Renal cortex interstitium (tissue), 11 donors: ENCODE results near the gene TSKS. TPM values are rescaled to one million over a fixed set of nuclear protein-coding genes. Genes with fewer than 3 reads are reported as not detected.
A peak's percentile ranks its signal among the peaks of the same experiment; 100 is the strongest.
"Not testable (repeated sequence)": the region's sequence is repeated elsewhere in the genome, so short reads cannot be mapped to it uniquely, and the experiment has no call there.

Experiments used
- DNase-seq, 11 donors: peaks; one replicate each; pipeline ENCODE4 v3.0.0-alpha.2; 2013; ENCODE audit warnings: low read depth in 9 of 11, low spot score in 4 of 11; ENCODE audit errors: extremely low read depth in 1 of 11
- polyA plus RNA-seq, 3 donors: library from polyadenylated mRNA; unstranded; fragments of 120-200 nt; gene quantifications; one replicate each; pipeline ENCODE4 v1.2.1, GENCODE V29; 2013; ENCODE audit not compliant: insufficient read length in 3 of 3

The TSKS gene
- polyA plus RNA-seq, 3 donors = 0.10 to 0.18 TPM; not detected in 1

GRCh38 chr19:49739933-49740332 is 23.2 kb downstream of the TSKS start:
- DNase-seq = no peak

- DNase-seq = no peak
Observed at GRCh38 chr19:49739098-49739497, 24.0 kb downstream of the TSKS start.

DNA sequence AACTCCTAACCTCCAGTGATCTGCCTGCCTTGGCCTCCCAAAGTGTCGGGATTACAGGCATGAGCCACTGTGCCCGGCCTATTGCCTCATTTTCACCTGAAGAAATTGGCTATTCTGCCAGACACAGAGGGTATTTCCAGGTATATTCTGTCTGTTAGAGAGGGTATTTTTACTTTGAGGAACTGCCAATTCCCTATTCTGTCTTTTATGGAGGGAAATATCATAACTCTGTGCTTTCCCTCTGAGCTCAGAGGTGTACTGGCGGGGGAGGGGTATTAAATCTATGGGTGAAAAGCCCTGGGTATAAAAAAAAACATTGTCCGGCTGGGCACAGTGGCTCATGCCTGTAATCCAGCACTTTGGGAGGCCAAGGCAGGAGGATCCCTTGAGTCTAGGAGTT is 24.8 kb downstream of the TSKS start:
- DNase-seq = no peak

DNA sequence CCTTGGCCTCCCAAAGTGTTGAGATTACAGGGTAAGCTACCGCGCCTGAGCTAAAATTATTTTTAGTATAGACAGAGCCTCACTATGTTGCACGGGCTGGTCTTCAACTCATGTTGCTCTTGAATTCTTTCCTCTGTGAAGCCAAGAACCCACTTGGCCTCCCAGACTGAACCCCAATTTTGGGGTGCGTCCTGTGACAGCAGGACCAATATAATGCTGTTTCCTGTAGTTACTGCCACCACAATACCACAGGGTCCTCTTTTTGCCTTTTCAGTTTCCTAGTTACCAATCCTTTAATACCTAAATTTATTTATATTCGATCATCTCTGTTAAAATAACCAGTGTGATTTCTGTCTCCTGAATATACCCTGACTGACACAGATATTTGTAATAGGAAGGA is 32.9 kb downstream of the TSKS start:
- no peak for DNase-seq

GRCh38 chr19:49727217-49728030 is 35.7 kb downstream of the TSKS start:
- DNase-seq = peak in 4 of 11 donors; percentile 19 to 33 (median 26)

DNA sequence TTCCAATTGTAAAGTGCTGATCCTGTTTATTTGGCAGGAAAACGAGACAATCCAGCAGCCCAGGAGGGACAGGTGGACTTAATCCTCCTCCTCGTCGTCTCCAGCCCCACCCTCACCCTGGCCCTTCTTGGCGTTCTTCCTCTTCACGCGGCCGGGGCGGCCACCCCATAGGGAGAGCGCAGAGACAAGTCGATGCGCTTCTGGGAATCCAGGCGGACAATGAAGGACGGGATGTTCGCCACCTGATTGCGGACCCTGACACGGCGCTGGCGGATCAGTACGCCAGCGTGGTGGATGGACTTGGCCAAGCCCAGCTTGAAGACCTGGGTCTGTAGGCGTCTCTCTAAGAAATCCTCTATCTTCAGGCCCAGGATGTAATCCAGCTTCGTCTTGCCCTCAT is 43.7 kb downstream of the TSKS start:
- DNase-seq = not testable (repeated sequence)

DNA sequence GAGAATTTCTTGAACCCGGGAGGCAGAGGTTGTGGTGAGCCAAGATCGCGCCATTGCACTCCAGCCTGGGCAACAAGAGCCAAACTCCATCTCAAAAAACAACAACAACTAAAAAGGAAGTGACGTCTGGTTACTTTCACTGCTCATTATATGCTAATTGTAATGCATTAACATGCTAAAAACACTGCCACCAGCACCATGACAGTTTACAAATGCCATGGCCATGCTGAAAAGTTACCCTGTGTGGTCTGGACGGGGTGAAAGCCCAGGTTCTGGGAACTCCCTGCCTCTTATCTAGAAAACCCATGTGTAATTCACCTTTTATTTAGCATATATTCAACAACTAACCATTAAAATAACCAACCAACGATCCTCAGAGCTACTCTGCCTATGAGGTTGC is 44.1 kb downstream of the TSKS start:
- DNase-seq = no peak

DNA sequence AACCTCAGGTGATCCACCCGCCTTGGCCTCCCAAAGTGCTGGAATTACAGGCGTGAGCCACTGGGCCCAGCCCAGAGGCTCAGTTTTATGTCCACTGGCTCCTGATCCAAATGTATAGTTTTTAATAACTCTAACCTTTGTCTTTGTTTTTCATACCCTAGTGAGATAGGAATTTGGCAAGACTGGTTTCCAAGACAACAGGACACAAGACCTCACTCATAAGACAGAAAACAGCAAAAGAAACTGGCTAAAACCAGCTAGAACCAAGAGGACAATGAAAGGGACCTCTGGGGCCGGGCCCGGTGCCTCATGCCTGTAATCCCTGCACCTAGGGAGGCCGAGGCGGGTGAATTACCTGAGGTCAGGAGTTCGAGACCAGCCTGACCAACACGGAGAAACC is 44.6 kb downstream of the TSKS start:
- no peak for DNase-seq

GRCh38 chr19:49716154-49716553 is 47.0 kb downstream of the TSKS start:
- DNase-seq = no peak

GRCh38 chr19:49713236-49713845 is 49.8 kb downstream of the TSKS start:
- DNase-seq = no peak

DNA sequence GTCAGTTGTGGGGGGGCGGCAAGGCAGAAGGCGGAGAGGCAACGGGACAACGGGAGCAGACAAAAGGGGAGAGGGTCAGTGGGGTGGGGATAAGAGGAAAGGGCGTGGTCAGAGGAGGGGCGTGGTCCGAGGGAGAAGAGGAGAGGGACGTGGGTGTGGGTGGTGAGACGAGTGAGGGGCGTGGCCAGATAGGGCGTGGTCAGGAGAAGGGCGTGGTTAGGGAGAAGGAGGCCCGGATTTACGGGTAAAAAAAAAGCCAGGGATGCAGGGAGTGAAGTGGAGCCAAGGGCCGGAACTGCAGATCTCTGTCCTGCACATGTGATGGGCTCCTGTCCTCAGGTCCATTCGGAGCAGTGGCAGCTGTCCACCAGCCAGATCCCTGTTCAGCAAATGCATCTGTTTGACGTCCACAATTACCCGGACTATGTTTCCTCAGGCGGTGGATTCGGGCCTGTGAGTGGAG is 50.7 kb downstream of the TSKS start:
- DNase-seq = no peak

GRCh38 chr19:49710372-49710951 is 52.6 kb downstream of the TSKS start:
- DNase-seq = no peak

DNA sequence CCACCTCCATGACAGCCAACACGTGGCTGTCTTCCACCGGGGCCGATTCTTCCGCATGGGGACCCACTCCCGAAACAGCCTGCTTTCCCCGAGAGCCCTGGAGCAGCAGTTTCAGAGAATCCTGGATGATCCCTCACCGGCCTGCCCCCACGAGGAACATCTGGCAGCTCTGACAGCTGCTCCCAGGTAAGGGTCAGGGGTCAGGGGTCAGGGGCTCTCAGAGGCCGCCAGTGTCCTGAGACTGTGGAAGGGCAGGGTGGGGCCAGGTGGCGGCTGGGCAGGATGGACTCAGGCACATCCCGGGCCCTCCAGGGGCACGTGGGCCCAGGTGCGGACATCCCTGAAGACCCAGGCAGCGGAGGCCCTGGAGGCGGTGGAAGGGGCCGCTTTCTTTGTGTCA is 57.2 kb downstream of the TSKS start:
- no peak for DNase-seq

GRCh38 chr19:49704888-49705642 is 58.0 kb downstream of the TSKS start:
- DNase-seq = no peak

GRCh38 chr19:49701271-49701786 is 61.8 kb downstream of the TSKS start:
- DNase-seq = no peak

GRCh38 chr19:49700563-49700962 is 62.5 kb downstream of the TSKS start:
- DNase-seq = no peak

DNA sequence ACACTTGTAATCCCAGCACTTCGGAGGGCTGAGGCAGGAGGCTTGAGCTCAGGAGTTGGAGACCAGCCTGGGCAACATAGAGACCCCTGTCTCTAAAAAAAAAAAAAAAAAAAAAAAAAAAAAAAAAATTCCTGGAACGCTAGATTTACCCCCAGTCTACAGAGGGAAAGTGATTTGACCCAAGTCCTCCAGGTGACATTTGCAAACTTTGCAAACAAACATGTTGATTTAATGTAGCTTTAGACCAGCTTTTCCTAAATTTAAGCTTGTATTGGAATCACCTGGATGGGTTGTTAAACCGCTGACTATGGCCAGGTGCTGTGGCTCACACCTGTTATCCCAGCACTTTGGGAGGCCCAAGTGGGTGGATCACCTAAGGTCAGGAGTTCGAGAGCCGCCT is 63.7 kb downstream of the TSKS start:
- DNase-seq = no peak

GRCh38 chr19:49696865-49697264 is 66.2 kb downstream of the TSKS start:
- DNase-seq = no peak

DNA sequence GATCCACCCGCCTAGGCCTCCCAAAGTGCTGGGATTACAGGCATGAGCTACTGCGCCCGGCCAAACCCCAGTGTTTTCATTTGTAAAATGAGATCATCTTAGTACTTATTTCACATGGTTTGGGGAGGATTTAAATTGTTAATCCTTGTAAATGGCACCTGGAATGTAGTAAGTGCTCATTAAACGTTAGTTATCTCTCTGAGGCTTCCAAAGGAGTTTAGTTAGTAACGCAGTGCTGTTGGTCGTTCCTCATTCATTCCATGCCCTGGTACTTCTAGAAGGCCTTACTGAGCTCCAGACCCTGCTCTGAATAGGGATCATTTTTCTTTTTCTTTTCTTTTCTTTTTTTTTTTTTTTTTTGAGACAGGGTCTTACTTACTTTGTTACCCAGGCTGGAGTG is 67.0 kb downstream of the TSKS start:
- DNase-seq = no peak

- DNase-seq = no peak
Observed at GRCh38 chr19:49692147-49692506, 71.0 kb downstream of the TSKS start.
